Activated CD4-positive, CD25-positive, alpha-beta regulatory T cell treated with anti-CD3 and anti-CD28 coated beads, Interleukin-2, amount 50 U/mL, for 16 hours (primary cell): ENCODE data around the gene SLC25A28.
A peak's percentile ranks its signal among the peaks of the same experiment; 100 is the strongest.

Experiments
- DNase-seq: peaks from one replicate; pipeline ENCODE4 v3.0.0-alpha.2; 2020; ENCODE audit warnings: low read depth, low spot score

The SLC25A28 gene, protein sequence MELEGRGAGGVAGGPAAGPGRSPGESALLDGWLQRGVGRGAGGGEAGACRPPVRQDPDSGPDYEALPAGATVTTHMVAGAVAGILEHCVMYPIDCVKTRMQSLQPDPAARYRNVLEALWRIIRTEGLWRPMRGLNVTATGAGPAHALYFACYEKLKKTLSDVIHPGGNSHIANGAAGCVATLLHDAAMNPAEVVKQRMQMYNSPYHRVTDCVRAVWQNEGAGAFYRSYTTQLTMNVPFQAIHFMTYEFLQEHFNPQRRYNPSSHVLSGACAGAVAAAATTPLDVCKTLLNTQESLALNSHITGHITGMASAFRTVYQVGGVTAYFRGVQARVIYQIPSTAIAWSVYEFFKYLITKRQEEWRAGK

GRCh38 chr10:99619851-99620710, at the start of gene SLC25A28:
Gene SLC25A28, minus strand, starts transcription at chr10:99620439. Its CDS starts 104 bp downstream, at chr10:99620335.
- peak; percentile 4 for DNase-seq

DNA sequence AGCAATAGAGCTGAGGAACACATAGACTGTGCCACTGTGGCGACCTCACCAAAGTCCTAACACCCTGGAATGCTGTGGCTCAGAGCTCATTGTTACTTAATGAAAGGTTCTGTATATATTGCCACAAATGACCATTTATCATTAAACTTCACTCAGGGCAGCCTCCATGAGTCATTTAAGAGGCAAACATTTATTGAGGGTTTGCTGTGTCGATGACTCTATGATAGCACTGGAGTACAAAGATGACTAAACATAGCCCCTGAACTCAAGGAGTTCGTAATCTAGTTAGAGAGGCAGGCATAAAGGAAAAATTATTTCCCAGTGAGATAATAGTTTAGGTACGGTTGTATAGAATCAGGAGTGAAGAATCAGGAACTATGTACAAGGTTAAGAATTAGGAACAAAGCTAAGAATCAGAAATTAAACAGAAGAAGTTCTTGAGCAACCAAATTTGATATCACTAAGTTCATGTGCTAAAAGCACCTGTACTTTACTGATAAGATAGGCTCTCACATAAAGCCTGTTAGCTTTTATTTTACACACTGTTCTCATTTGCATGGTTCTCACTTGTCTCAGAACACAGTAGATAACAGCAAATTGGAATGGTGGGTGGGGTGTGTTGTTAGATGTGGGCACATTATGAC, 47.0 kb upstream of the SLC25A28 start:
- DNase-seq = no peak

- no peak for DNase-seq
Measured at GRCh38 chr10:99665304-99665703, 45.1 kb upstream of the SLC25A28 start.

DNA sequence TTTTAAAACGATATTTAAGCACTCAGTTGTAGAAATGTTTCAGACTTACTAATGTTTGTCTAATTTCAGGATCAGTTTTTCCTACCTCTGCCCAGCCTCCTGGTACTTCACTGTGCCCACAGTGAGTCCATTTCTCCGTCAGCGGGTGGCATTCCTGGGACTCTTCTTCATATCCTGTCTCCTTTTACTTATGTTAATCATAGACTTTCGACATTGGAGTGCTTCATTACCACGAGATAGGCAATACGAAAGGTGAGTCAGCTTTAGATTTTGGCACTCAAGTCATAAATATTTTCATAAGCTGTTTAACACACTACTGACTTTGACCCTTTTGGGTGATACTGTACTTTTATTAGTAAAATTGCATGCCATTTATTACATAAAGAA, 41.1 kb upstream of the SLC25A28 start:
- no peak for DNase-seq

DNA sequence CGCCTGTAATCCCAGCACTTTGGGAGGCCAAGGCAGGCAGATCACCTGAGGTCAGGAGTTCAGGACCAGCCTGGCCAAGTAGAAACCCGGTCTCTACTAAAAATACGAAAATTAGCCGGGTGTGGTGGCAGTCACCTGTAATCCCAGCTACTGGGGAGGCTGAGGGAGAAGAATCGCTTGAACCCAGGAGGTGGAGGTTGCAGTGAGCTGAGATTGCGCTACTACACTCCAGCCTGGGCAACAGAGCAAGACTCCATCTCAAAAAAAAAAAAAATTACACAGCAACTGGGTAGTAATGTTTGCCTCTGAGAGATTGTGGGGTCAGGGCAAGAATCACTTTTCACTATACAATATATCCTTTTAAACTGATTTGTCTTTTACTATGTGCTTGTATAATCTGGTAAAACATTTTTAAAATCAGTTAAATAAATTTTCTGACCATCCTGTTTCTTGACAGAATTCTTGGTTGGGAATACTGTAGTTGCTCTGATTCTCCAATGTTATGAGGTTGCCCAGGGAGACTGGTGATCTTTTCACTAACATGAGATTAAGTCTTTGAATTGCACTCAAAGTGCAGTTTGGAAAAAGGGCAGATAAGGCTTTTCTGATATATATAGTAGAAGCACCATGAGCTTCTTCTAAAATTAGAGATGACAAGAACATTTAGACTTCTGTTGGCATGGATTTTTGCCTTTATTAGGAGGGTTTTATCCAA, 40.6 kb upstream of the SLC25A28 start:
- no peak for DNase-seq

GRCh38 chr10:99659868-99660366, 39.7 kb upstream of the SLC25A28 start:
- DNase-seq = no peak

DNA sequence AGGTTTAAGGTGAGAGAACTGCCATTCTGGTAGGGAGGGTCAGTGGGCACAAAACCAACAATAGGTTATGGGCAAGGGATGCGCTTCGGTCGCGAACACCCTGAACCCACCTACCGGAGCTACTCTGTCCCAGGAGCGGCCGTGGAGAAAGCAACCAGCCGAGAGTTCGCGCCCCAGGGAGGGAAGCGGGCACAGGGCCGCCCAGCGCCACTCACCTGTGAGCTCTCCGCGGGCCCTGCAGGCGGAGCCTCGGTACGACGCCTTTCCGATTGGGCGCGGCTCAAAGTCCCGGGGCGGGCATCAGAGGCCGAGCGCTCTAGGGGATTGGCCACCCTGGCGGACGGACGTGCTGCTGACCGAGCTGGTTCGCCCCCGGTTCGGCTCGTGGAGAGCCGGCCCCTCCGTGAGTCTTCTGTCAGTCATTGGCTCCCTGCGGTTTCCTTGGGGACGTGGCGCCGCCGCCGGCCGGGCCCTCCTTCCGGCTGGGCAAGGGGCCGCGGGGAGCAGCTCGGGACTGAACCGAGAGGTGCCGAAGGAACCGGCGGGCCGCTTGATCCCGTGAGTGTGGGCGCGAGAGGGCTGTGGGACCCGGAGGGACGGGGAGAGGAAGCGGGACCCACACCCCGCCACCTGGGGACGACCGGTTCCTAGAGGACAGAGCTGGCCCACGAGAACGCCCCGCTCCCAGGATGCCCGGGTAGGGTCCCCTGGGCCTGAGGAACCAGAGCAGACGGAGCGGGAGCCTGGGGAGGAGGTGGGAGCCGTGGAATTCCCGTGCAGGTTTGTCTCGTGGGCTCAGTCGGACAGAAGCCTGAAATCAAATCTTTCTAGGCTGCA, 39.0 kb upstream of the SLC25A28 start, which contains the start of gene ENTPD7:
ENTPD7 (plus strand) TSS at position 479 of the 837 bp plus-strand sequence. CDS start 448 bp downstream, outside the sequence.
- DNase-seq = peak; percentile 78

DNA sequence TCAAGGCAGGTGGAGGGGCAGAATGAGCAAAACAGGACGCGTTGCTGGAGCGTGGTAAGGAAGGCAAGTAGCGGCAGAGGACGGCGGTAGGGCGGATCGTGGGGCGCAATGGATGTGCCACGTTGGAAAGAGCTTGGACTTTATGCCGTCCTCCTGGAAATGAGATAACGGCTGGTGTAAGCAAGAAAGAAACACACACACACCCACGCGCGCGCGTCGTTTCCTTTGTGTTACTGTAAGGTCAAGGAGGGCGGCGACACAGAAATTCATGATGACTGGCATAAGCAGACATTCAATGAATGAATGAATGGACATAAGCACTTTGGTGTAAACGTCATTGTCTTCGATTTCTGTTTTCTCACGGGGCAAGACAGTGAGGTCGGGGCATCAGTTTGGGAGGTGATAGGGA, 38.4 kb upstream of the SLC25A28 start:
- DNase-seq = peak; percentile 23

DNA sequence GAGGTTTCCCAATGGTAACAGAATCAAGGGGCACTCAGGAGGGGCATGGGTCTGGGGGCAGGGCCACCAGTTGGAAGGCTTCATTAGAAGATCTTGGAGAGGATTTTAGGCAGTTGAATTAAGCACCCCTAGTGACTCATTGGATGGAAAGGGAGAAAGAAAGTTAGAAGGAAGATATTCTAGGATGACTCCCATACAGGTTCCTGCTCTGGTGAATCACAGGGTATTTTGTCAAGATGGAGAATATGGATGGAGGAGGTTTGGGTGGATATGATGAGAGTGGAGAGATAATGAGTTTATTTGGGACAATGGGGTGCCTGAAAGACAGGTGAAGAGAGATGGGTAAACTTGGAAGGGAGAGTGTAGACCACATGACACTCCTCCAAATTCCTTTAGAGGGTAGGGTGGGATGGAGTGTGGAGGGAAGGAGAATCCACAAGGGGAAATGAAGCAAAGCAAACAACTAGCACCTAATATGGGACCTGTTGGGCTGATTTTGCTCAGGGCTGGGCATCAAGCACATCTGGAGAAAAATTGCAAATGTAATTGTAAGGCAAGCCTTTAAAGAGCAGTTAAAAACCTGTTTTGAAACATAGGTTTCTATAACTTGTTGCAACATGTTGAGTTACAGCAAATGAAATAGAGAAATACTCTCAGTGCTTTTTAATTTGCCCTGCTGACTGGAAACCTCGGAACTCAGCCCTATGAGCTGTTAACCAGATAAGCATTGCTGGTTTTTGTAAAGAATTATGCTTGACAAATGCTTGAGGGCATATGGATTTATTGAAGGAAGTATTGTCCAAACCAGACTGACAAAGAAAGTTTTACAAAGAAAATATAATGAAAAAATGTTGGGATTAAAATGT, 36.2 kb upstream of the SLC25A28 start:
- no peak for DNase-seq

- no peak for DNase-seq
Measured at GRCh38 chr10:99654390-99655175, 34.3 kb upstream of the SLC25A28 start.

DNA sequence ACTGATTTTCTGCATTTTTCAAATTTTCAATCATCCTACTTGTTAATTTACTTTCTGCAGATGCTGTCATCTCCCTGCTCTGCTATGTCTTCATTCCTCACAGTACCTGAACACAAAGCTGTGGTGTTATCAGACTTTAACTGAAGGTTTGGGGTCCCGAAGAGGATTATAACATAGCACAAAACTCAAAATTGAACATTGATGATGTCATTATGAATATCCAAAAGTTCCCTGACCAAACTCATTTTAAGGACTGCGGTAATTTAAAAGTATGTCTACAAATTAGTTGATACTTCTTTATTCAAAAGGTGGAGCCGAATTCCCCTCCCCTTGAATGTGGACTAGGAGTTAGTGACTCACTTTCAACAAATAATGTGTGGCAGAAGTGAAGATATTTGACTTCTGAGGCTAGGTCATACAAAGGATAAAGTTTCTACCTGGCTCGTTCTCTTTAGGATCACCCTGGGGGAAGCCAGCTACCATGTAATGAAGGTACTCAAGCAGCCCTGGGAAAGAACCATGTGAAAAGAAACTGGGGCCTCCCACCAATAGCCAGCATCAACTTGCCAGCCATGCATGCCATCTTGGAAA, 32.7 kb upstream of the SLC25A28 start:
- no peak for DNase-seq

- no peak for DNase-seq
Measured at GRCh38 chr10:99648717-99649116, 28.5 kb upstream of the SLC25A28 start.

GRCh38 chr10:99647601-99648151, 27.4 kb upstream of the SLC25A28 start:
- no peak for DNase-seq

DNA sequence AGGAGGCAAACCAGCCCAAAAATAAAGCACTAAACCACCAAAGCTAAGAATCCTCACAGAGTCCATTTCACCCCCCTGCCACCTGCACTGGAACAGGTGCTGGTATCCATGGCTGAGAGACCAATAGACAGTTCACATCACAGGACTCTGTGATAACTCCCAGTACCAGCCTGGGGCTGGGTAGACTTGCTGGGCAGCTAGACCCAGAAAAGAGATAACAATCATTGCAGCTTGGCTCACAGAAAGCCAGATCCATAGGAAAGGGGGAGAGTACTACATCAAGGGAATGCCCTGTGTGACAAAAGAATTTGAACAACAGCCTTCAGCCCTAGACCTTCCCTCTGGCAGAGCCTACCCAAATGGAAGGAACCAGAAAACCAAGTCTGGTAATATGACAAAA, 13.6 kb upstream of the SLC25A28 start:
- DNase-seq = no peak

DNA sequence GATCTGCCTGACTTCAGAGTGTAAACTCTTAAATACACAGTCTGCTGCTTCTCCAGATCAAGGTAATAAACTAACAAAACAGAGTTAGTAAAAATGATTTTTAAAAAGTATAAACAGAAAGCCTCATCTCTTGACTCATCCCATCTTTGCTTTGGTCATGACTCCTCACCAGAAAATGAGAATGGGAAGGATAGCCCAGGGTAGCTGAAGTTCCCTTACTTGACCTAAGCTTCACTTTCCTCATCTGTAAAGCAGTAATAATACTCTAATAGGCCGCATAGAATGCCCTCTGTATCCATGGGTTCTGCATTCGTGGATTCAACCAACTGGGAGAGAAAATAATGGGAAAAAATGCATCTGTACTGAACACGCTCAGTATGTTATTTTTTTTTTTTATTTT, 11.3 kb upstream of the SLC25A28 start:
- no peak for DNase-seq

DNA sequence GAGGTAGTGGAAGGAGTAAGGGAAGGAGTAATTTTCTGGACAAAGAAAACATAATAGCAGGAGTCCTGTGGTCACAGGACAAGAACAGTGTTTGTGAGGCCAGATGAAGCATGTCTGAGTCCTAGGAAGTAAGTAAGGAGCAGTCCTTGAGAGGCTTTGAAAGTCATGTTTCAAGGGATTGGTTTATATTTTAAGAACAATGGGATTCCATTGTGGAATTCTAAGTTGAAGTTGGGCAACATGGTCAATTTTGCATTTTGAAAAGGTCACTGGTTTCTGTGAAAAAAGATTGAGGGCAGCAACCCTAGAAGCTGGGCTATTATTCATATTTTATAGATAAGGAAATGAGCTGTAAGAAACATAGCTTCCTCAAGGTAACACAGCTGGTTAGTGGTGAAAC, 10.8 kb upstream of the SLC25A28 start:
- no peak for DNase-seq

- DNase-seq = no peak
Measured at GRCh38 chr10:99630433-99630832, 10.2 kb upstream of the SLC25A28 start.

- no peak for DNase-seq
Measured at GRCh38 chr10:99629625-99629978, 9.4 kb upstream of the SLC25A28 start.
